Fibroblast of lung (primary cell): ENCODE results near the gene LRMDA. TPM values are rescaled to one million over a fixed set of nuclear protein-coding genes. Genes with fewer than 3 reads are reported as not detected.

Experiments used
- DNase-seq, 2 donors: peaks; one replicate each; pipeline versions ENCODE4 v3.0.0 to v3.0.0-alpha.2; 2010; ENCODE audit warnings: low read depth in 2 of 2
- H2AFZ ChIP-seq: 2 replicates; pipeline ENCODE4 v1.5.1; 2012; ENCODE audit warnings: low read length, control low read depth, inconsistent platforms
- H3K27ac ChIP-seq: 2 replicates; pipeline ENCODE4 v1.5.1; 2011; ENCODE audit warnings: low read length, control low read depth; ENCODE audit not compliant: insufficient read depth
- H3K27me3 ChIP-seq: 2 replicates; pipeline ENCODE4 v1.5.1; 2011; ENCODE audit warnings: mild to moderate bottlenecking, low read length; ENCODE audit not compliant: control insufficient read depth, insufficient read depth
- H3K36me3 ChIP-seq: 2 replicates; pipeline ENCODE4 v1.5.1; 2011; ENCODE audit warnings: low read length; ENCODE audit not compliant: control insufficient read depth, insufficient read depth
- H3K4me1 ChIP-seq: 2 replicates; pipeline ENCODE4 v1.5.1; 2011; ENCODE audit warnings: low read length; ENCODE audit not compliant: control insufficient read depth, insufficient read depth; ENCODE audit errors: extremely low read depth
- H3K4me2 ChIP-seq: 2 replicates; pipeline ENCODE4 v1.5.1; 2011; ENCODE audit warnings: low read length, control low read depth; ENCODE audit not compliant: insufficient read depth; ENCODE audit errors: extremely low read depth
- H3K4me3 ChIP-seq, 4 experiments: fragments of 200-600 bp in 1 of 4; sonication (generic) in 1 of 4; replicated peaks in 1 of 4; 2 replicates each; pipeline ENCODE4 v1.5.1; 2011 to 2016; ENCODE audit warnings: low read length in 4 of 4, low read depth in 3 of 4, mild to moderate bottlenecking in 3 of 4, control low read depth in 2 of 4, inconsistent platforms in 1 of 4, mixed read lengths in 1 of 4; ENCODE audit not compliant: insufficient read depth in 1 of 4; ENCODE audit errors: control extremely low read depth in 1 of 4
- H3K79me2 ChIP-seq: 2 replicates; pipeline ENCODE4 v1.5.1; 2012; ENCODE audit warnings: mild to moderate bottlenecking, low read length, inconsistent platforms; ENCODE audit not compliant: control insufficient read depth, insufficient read depth
- H3K9ac ChIP-seq: 2 replicates; pipeline ENCODE4 v1.5.1; 2011; ENCODE audit warnings: mild to moderate bottlenecking, low read length, control low read depth; ENCODE audit not compliant: insufficient read depth
- H3K9me3 ChIP-seq: 2 replicates; pipeline ENCODE4 v1.5.1; 2012; ENCODE audit warnings: low read depth, low read length; ENCODE audit not compliant: control insufficient read depth, insufficient read depth
- H4K20me1 ChIP-seq: 2 replicates; pipeline ENCODE4 v1.5.1; 2011; ENCODE audit warnings: low read length; ENCODE audit not compliant: control insufficient read depth, insufficient read depth; ENCODE audit errors: extremely low read depth
- EZH2 ChIP-seq: IDR thresholded peaks from 2 replicates; pipeline ENCODE4 v1.5.1; 2012; ENCODE audit warnings: low read length, control low read depth, mild to moderate bottlenecking; ENCODE audit errors: missing control alignments
- polyA plus RNA-seq, 2 donors: library from polyadenylated mRNA; depleted of rRNA in 1 of 2; stranded (reverse) in 1 of 2; unstranded in 1 of 2; fragments of >200 nt; gene quantifications; 2 replicates each; pipeline ENCODE4 v1.2.1, GENCODE V29; 2011 to 2012; ENCODE audit warnings: missing spikeins in 1 of 2
- total RNA-seq: library from RNA; depleted of rRNA; stranded (reverse); fragments of >200 nt; gene quantifications from 2 replicates; pipeline ENCODE4 v1.2.1, GENCODE V29; 2014
- TF ChIP-seq, protein P1 (sequence below), 2 donors: IDR thresholded peaks in 1 of 2; conservative IDR thresholded peaks in 1 of 2; 1 replicate in 1 of 2; 2 replicates in 1 of 2; pipeline ENCODE4 v1.5.1; 2011 to 2012; ENCODE audit warnings: low read length in 2 of 2, control low read depth in 1 of 2, inconsistent platforms in 1 of 2, low read depth in 1 of 2, mild to moderate bottlenecking in 1 of 2

The LRMDA gene
- total and polyA plus RNA-seq, 2 donors (not counting 1 experiment from before 2014, with no cell fraction given): 1.7 to 2.0 TPM

DNA sequence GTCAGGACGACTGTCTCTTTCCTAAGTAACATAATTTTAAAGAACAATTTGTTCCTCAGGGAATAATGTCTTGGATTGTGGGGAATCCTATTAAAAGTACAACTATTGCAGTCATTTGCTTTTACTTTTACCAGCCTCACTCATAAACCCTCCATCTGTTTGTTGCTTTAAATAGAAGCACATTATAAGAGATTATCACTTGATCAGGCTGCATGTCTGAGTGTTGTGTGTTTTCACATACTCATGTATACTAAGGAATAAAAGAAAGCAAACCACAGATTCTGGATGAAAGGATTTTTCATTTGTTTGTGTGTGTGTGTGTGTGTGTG is 1128.4 kb downstream of the LRMDA start:
- Histone ChIP-seq H3K27me3 (no peaks in the 10 kb centered on the region), H3K27ac (no peak overlapping the region), H3K4me2 (peak overlapping the region; percentile 20), H3K9ac (no peak overlapping the region), H3K79me2 (no peaks in the 10 kb centered on the region), H4K20me1 (no peaks in the 10 kb centered on the region), H3K4me3 (no peak overlapping the region), H3K9me3 (no peaks in the 10 kb centered on the region), H3K36me3 (no peaks in the 10 kb centered on the region), H2AFZ (no peak overlapping the region), H3K4me1 (peaks cover 23% of the 10 kb centered on the region)
- DNase-seq: peak; percentile 32 to 53
- no peak for TF ChIP-seq EZH2
- TF ChIP-seq, protein P1, sequence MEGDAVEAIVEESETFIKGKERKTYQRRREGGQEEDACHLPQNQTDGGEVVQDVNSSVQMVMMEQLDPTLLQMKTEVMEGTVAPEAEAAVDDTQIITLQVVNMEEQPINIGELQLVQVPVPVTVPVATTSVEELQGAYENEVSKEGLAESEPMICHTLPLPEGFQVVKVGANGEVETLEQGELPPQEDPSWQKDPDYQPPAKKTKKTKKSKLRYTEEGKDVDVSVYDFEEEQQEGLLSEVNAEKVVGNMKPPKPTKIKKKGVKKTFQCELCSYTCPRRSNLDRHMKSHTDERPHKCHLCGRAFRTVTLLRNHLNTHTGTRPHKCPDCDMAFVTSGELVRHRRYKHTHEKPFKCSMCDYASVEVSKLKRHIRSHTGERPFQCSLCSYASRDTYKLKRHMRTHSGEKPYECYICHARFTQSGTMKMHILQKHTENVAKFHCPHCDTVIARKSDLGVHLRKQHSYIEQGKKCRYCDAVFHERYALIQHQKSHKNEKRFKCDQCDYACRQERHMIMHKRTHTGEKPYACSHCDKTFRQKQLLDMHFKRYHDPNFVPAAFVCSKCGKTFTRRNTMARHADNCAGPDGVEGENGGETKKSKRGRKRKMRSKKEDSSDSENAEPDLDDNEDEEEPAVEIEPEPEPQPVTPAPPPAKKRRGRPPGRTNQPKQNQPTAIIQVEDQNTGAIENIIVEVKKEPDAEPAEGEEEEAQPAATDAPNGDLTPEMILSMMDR (conservative IDR thresholded peaks at IDR 0.05 in 1 of 2, IDR thresholded peaks at IDR 0.05 in 1 of 2; ENCODE audit: low read depth in 1 of 2, low read length in 2 of 2): no peak

GRCh38 chr10:76560338-76560737 is 1128.9 kb downstream of the LRMDA start:
- Histone ChIP-seq H2AFZ (no peak overlapping the region), H3K27ac (no peak overlapping the region), H3K36me3 (no peaks in the 10 kb centered on the region), H3K4me1 (peaks cover 23% of the 10 kb centered on the region), H3K79me2 (no peaks in the 10 kb centered on the region), H4K20me1 (no peaks in the 10 kb centered on the region), H3K27me3 (no peaks in the 10 kb centered on the region), H3K4me2 (no peak overlapping the region), H3K9ac (no peak overlapping the region), H3K4me3 (no peak overlapping the region), H3K9me3 (no peaks in the 10 kb centered on the region)
- no peak for DNase-seq
- TF ChIP-seq EZH2: no peak
- TF ChIP-seq, protein P1 (conservative IDR thresholded peaks at IDR 0.05 in 1 of 2, IDR thresholded peaks at IDR 0.05 in 1 of 2; ENCODE audit: low read depth in 1 of 2, low read length in 2 of 2): no peak

DNA sequence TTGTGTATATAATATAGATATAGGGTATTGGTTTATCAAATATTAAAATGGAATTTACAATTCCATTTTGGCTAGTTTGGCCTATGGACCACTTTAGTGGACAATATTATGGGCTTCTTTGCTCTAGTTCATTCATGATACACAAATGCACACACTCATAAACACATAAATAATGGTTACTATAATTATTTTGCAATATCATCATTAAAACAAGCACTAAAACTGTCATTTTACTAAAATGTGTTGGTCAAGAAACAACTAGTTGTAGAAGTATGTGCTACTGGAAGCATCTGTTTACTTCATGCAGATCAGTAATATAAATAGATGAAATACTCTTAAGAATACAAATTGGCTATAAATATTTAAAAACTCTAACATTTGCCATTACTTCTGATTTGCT is 1131.9 kb downstream of the LRMDA start:
- H3K27me3 ChIP-seq: no peaks in the 10 kb centered on the region
- no peaks in the 10 kb centered on the region for H4K20me1 ChIP-seq
- no peak overlapping the region for H3K27ac ChIP-seq
- TF ChIP-seq EZH2: no peak
- TF ChIP-seq, protein P1 (conservative IDR thresholded peaks at IDR 0.05 in 1 of 2, IDR thresholded peaks at IDR 0.05 in 1 of 2; ENCODE audit: low read depth in 1 of 2, low read length in 2 of 2): no peak
- H3K9ac ChIP-seq: no peak overlapping the region
- H3K36me3 ChIP-seq: no peaks in the 10 kb centered on the region
- no peak overlapping the region for H3K4me3 ChIP-seq
- H2AFZ ChIP-seq: no peak overlapping the region
- no peaks in the 10 kb centered on the region for H3K79me2 ChIP-seq
- H3K4me1 ChIP-seq: peaks cover 16% of the 10 kb centered on the region
- no peak for DNase-seq
- H3K4me2 ChIP-seq: no peak overlapping the region
- H3K9me3 ChIP-seq: no peaks in the 10 kb centered on the region
